ENCODE results near the gene CD27. TPM values are rescaled to one million over a fixed set of nuclear protein-coding genes. Genes with fewer than 3 reads are reported as not detected.
A peak's percentile ranks its signal among the peaks of the same experiment; 100 is the strongest.

CD27 gene
- total RNA-seq, 1 experiment from 2014 or later = 0.28 TPM

DNA sequence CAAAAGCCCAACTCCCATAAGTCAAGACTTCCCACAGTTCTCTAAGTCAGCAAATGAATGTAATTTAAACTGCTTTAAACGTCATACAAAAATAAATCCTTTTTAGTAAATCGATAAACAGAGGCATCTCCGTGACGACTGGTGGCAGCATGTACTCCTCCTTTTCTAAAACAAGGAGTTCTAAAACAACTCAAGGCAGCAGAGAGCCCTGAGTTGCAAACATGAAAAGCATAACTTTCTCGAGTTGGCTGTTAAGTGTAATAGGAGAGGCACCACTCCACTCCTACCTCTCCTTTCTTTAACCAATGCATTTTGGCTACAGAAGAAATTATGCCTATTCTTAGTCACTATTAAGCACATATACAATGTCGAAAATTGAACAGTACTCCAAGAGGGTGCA is 38.8 kb upstream of the CD27 start (continued):
- TF ChIP-seq ARID4B (CRISPR knock-in tag; IDR thresholded peaks at IDR 0.05; ENCODE audit: borderline replicate concordance) (no peak), ATF3 (CRISPR knock-in tag; conservative IDR thresholded peaks at IDR 0.05) (no peak), ZNF121 (CRISPR knock-in tag; IDR thresholded peaks at IDR 0.05) (no peak), ZNF263 (CRISPR knock-in tag; IDR thresholded peaks at IDR 0.05; ENCODE audit: low read depth) (no peak), PRRX2 (CRISPR knock-in tag; IDR thresholded peaks at IDR 0.05) (no peak), TCF7 (CRISPR knock-in tag; IDR thresholded peaks at IDR 0.05; ENCODE audit: low read depth) (no peak), RELA (CRISPR knock-in tag; IDR thresholded peaks at IDR 0.05; ENCODE audit: borderline replicate concordance) (no peak), TEAD1 (CRISPR knock-in tag; IDR thresholded peaks at IDR 0.05) (no peak), PREB (CRISPR knock-in tag; IDR thresholded peaks at IDR 0.05; ENCODE audit: borderline replicate concordance) (no peak), ZBTB21 (CRISPR knock-in tag; IDR thresholded peaks at IDR 0.05; ENCODE audit: borderline replicate concordance) (no peak)
- TF ChIP-seq, protein P1, sequence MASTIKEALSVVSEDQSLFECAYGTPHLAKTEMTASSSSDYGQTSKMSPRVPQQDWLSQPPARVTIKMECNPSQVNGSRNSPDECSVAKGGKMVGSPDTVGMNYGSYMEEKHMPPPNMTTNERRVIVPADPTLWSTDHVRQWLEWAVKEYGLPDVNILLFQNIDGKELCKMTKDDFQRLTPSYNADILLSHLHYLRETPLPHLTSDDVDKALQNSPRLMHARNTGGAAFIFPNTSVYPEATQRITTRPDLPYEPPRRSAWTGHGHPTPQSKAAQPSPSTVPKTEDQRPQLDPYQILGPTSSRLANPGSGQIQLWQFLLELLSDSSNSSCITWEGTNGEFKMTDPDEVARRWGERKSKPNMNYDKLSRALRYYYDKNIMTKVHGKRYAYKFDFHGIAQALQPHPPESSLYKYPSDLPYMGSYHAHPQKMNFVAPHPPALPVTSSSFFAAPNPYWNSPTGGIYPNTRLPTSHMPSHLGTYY (CRISPR knock-in tag; IDR thresholded peaks at IDR 0.05) = no peak

DNA sequence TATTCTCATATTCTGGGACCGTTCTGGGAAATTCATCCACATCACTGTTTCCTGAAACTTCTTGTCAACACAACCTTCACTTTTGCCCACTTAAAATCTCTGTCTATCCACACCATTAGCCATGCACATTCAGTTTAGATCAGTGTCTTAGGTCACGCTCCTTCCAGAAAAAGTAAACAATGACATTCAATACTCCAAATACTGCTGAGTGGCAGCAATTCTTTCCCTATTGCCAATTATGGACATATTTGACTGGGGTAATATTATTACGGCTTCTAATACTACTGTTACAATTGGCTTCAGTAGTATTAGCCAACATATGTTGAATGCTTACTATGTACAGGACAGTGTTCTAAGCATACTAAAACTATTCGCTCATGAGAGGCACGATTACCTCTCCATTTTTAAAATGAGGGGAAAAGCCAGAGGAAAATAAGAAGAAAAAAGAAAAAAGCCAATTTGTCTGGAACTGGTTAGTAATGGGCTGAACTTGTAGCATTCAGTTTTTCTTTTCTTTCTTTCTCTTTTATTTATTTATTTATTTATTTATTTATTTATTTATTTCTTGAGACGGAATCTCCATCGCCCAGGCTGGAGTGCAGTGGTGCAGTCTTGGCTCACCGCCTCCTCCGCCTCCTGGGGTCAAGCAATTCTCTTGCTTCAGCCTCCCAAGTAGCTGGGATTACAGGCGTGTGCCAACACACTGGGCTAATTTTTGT is 37.4 kb upstream of the CD27 start:
- no peak overlapping the region for H3K4me3 Mint-ChIP-seq
- no peaks in the 10 kb centered on the region for H3K4me1 Mint-ChIP-seq
- POLR2A ChIA-PET = no interaction called here
- no peaks in the 10 kb centered on the region for H3K9me3 Mint-ChIP-seq
- CTCF ChIA-PET = no interaction called here
- H3K27me3 Mint-ChIP-seq (ENCODE audit: low read depth) = no peaks in the 10 kb centered on the region
- DNase-seq (ENCODE audit: low spot score) (no peak), ATAC-seq (no peak)
- no peaks in the 10 kb centered on the region for H3K36me3 Mint-ChIP-seq
- no peak for TF ChIP-seq FOXP1 (CRISPR knock-in tag; IDR thresholded peaks at IDR 0.05; ENCODE audit: borderline replicate concordance)
- no peak for TF ChIP-seq ATF1 (CRISPR knock-in tag; IDR thresholded peaks at IDR 0.05)
- no peak for TF ChIP-seq GABPB1 (CRISPR knock-in tag; IDR thresholded peaks at IDR 0.05)
- TF ChIP-seq ARID4B (CRISPR knock-in tag; IDR thresholded peaks at IDR 0.05; ENCODE audit: borderline replicate concordance) = no peak
- TF ChIP-seq RORB (CRISPR knock-in tag; IDR thresholded peaks at IDR 0.05) = no peak
- TF ChIP-seq ZMAT4 (CRISPR knock-in tag; IDR thresholded peaks at IDR 0.05) = no peak
- no peak for TF ChIP-seq SP1 (CRISPR knock-in tag; conservative IDR thresholded peaks at IDR 0.05)
- TF ChIP-seq, protein P2, sequence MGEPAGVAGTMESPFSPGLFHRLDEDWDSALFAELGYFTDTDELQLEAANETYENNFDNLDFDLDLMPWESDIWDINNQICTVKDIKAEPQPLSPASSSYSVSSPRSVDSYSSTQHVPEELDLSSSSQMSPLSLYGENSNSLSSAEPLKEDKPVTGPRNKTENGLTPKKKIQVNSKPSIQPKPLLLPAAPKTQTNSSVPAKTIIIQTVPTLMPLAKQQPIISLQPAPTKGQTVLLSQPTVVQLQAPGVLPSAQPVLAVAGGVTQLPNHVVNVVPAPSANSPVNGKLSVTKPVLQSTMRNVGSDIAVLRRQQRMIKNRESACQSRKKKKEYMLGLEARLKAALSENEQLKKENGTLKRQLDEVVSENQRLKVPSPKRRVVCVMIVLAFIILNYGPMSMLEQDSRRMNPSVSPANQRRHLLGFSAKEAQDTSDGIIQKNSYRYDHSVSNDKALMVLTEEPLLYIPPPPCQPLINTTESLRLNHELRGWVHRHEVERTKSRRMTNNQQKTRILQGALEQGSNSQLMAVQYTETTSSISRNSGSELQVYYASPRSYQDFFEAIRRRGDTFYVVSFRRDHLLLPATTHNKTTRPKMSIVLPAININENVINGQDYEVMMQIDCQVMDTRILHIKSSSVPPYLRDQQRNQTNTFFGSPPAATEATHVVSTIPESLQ (CRISPR knock-in tag; IDR thresholded peaks at IDR 0.05) = no peak
- TF ChIP-seq, protein P3, sequence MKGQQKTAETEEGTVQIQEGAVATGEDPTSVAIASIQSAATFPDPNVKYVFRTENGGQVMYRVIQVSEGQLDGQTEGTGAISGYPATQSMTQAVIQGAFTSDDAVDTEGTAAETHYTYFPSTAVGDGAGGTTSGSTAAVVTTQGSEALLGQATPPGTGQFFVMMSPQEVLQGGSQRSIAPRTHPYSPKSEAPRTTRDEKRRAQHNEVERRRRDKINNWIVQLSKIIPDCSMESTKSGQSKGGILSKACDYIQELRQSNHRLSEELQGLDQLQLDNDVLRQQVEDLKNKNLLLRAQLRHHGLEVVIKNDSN (CRISPR knock-in tag; IDR thresholded peaks at IDR 0.05) = no peak
- 0 out of 2 replicates have a peak overlapping the region, but pooled peaks have one; percentile 5 for H3K27ac Mint-ChIP-seq
